H1 (cell line): ENCODE data around the gene MICU1. TPM values are rescaled to one million over a fixed set of nuclear protein-coding genes. Genes with fewer than 3 reads are reported as not detected.

Source experiments
- SIRT6 ChIP-seq: IDR thresholded peaks from one replicate; pipeline ENCODE4 v1.7.1; 2012; ENCODE audit warnings: low read length, inconsistent platforms
- SUZ12 ChIP-seq: fragments of 200-600 bp; sonication (generic); IDR thresholded peaks from 2 replicates; pipeline ENCODE4 v1.6.1; 2012; ENCODE audit warnings: mild to moderate bottlenecking, inconsistent platforms, low read length, moderate library complexity, mixed read lengths
- polyA plus RNA-seq, 7 experiments: library from polyadenylated mRNA; depleted of rRNA in 3 of 7; stranded (reverse) in 5 of 7; unstranded in 2 of 7; fragments of >200 nt in 5 of 7; fragments of 200-250 nt in 2 of 7; gene quantifications; 1 replicate in 5 of 7; 2 replicates in 1 of 7; 4 replicates in 1 of 7; pipeline versions ENCODE4 v1.2.1 to v1.2.3, GENCODE V29; 2011 to 2013; ENCODE audit warnings: missing spikeins in 2 of 7, mixed read lengths in 2 of 7
- total RNA-seq: library from RNA; stranded (reverse); fragmentation: NEBNext Ultra II Directional; extraction: Animal tissue kit (Norgen Biotek cat#: 25700); gene quantifications from 2 replicates; pipeline ENCODE4 v1.2.1, GENCODE V29; 2021
- TF ChIP-seq, protein P1 (sequence below): IDR thresholded peaks from 2 replicates; pipeline ENCODE4 v1.6.1; 2011; ENCODE audit warnings: low read depth, mild to moderate bottlenecking, low read length; ENCODE audit not compliant: insufficient read depth
- TF ChIP-seq, protein P2 (sequence below): IDR thresholded peaks from 2 replicates; pipeline ENCODE4 v1.6.1; 2012; ENCODE audit warnings: inconsistent platforms

Gene MICU1
- total and polyA plus RNA-seq, 2 of the 8 experiments (the other 6 are each of a cell fraction or from before 2014, with no cell fraction given) = 18.0 to 36.7 TPM

DNA sequence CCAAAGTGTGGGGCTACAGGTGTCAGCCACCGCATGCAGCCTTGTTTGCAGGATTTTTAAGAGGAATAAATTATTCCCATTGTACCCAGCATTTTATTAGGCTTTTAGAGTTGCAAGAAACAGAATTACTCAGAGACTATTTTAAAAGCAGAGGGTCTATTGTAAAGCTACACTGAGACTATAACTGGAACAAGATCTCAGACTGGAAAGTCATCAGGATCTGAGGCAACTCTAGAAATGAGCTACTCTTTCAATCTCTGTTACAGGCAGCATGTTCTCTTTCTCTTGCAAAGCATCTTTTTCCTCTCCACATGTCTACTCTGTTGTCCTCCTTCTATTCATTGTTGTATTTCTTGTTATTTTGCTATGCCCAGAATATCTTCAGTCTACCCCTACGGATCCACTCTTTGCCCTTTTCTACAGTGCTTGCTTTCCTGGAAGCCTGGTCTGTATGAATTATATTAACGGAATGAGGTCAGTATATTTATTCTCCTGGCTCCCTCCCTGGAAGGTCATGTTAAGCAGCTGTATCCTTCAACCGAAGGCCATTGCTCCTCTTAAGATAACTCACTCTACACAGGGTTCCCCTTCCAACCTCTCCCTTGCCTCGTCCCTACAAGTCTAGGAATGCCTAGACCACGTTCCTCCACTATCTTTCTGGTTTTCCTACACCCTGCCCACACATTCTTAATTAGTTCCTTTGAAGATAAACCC lies 27.7 kb upstream of the MICU1 start (continued):
- TF ChIP-seq, protein P1, sequence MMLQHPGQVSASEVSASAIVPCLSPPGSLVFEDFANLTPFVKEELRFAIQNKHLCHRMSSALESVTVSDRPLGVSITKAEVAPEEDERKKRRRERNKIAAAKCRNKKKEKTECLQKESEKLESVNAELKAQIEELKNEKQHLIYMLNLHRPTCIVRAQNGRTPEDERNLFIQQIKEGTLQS = no peak
- TF ChIP-seq SUZ12 = no peak
- no peak for TF ChIP-seq SIRT6
- TF ChIP-seq, protein P2, sequence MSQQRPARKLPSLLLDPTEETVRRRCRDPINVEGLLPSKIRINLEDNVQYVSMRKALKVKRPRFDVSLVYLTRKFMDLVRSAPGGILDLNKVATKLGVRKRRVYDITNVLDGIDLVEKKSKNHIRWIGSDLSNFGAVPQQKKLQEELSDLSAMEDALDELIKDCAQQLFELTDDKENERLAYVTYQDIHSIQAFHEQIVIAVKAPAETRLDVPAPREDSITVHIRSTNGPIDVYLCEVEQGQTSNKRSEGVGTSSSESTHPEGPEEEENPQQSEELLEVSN = no peak
